ENCODE data around the gene HRCT1. TPM values are rescaled to one million over a fixed set of nuclear protein-coding genes. Genes with fewer than 3 reads are reported as not detected.

HRCT1 gene
- total and polyA plus RNA-seq, 2 donors (not counting 3 experiments of a cell fraction or from before 2014, with no cell fraction given): 1.2 to 7.0 TPM

DNA sequence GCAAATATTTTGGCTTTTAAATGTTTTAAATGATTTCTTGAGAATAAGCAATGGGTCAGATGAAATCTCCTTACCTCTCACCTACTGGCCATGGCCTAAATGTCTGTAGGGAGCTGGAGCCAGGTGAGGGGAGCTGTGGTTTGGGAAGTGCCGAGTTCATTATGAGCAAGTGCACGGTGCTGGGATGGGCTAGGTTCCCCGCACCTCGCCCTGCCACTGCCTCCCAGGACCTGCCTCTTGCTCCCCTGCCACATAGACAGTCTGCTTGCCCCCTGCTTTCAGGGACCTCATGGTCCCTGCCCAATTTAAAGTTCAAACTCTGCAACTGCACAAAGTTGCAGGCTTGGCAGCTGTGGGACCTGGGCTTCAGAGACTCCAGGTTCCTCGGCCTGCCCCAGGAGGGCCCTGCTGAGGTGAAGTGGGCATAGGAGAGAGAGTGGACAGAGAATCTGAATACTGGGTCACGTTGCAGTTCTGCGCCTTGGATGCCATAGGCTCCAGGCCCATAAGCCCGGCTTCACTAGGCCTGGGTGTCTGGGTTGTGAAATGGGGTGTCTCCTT is 41.2 kb upstream of the HRCT1 start:
- Histone ChIP-seq H3K79me2 (ENCODE audit: control insufficient read depth, insufficient read depth, low read length) (no peaks in the 10 kb centered on the region), H4K20me1 (replicated peaks; ENCODE audit: control insufficient read depth, extremely low read depth, insufficient read depth, low read length) (no peaks in the 10 kb centered on the region), H3K4me3 (replicated peaks in 1 of 3; ENCODE audit: insufficient read depth in 1 of 3, low read depth in 1 of 3, low read length in 3 of 3) (no peak overlapping the region), H2AFZ (ENCODE audit: low read depth, low read length) (no peak overlapping the region), H3K27ac (ENCODE audit: insufficient read depth, low read depth, low read length) (no peak overlapping the region), H3K9me1 (replicated peaks; ENCODE audit: control insufficient read depth, extremely low read depth, insufficient read depth, low read length) (no peaks in the 10 kb centered on the region), H3K4me1 (ENCODE audit: control insufficient read depth, extremely low read depth, insufficient read depth, low read length) (no peaks in the 10 kb centered on the region), H3K36me3 (ENCODE audit: control insufficient read depth in 2 of 2, extremely low read depth in 1 of 2, insufficient read depth in 2 of 2, low read length in 2 of 2) (no peaks in the 10 kb centered on the region), H3K9me3 (replicated peaks; ENCODE audit: control insufficient read depth, insufficient read depth, low read length) (no peaks in the 10 kb centered on the region), H3K9ac (replicated peaks; ENCODE audit: extremely low read depth, insufficient read depth, low read length) (no peak overlapping the region), H3K4me2 (ENCODE audit: insufficient read depth, low read length) (no peak overlapping the region), H3K27me3 (ENCODE audit: control insufficient read depth in 2 of 2, insufficient read depth in 2 of 2, low read length in 2 of 2) (peaks cover 8 to 24% of the 10 kb centered on the region in 2 experiments)
- intact Hi-C loops (cut with micrococcal nuclease): loop anchor here (2.0 kb wide), 1 partner anchor 16 kb away; no protein-coding TSS in a partner anchor
- dilution Hi-C loops (cut with MboI; ENCODE audit: extremely low pct_ligation_motif_present, low sequenced_read_pairs): no loop called here
- ChIA-PET POLR2A (no interaction called here), CTCF (interaction anchor here (0.9 to 2.6 kb wide), 3 partner anchors 14 to 39 kb away, joined by 3 to 7 read pairs (median 3); no protein-coding TSS in a partner anchor)
- no peak for FAIRE-seq
- no peak for DNase-seq (ENCODE audit: low read depth, low spot score)
- TF ChIP-seq FOS (IDR thresholded peaks at IDR 0.05; ENCODE audit: borderline replicate concordance, insufficient read depth, low read length) (no peak), EZH2 (IDR thresholded peaks at IDR 0.05; ENCODE audit: borderline replicate concordance, low read depth, low read length, severe bottlenecking) (no peak), POLR2AphosphoS5 (IDR thresholded peaks at IDR 0.05; ENCODE audit: insufficient read depth, low read depth, low read length) (no peak), JUN (IDR thresholded peaks at IDR 0.05; ENCODE audit: borderline replicate concordance, insufficient read depth, insufficient read length, low read depth) (no peak), GATA2 (IDR thresholded peaks at IDR 0.05; ENCODE audit: insufficient read depth, insufficient read length, low read depth, low read length) (no peak), MYC (IDR thresholded peaks at IDR 0.05; ENCODE audit: low read depth, low read length) (no peak), POLR2A (IDR thresholded peaks at IDR 0.05; ENCODE audit: low read depth, low read length) (no peak)
- TF ChIP-seq, protein P1, sequence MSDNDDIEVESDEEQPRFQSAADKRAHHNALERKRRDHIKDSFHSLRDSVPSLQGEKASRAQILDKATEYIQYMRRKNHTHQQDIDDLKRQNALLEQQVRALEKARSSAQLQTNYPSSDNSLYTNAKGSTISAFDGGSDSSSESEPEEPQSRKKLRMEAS (IDR thresholded peaks at IDR 0.05; ENCODE audit: insufficient read depth, insufficient read length): no peak
- TF ChIP-seq, protein P2, sequence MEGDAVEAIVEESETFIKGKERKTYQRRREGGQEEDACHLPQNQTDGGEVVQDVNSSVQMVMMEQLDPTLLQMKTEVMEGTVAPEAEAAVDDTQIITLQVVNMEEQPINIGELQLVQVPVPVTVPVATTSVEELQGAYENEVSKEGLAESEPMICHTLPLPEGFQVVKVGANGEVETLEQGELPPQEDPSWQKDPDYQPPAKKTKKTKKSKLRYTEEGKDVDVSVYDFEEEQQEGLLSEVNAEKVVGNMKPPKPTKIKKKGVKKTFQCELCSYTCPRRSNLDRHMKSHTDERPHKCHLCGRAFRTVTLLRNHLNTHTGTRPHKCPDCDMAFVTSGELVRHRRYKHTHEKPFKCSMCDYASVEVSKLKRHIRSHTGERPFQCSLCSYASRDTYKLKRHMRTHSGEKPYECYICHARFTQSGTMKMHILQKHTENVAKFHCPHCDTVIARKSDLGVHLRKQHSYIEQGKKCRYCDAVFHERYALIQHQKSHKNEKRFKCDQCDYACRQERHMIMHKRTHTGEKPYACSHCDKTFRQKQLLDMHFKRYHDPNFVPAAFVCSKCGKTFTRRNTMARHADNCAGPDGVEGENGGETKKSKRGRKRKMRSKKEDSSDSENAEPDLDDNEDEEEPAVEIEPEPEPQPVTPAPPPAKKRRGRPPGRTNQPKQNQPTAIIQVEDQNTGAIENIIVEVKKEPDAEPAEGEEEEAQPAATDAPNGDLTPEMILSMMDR (IDR thresholded peaks at IDR 0.05; ENCODE audit: extremely low read depth in 1 of 2, insufficient read depth in 1 of 2, low read depth in 1 of 2, low read length in 2 of 2): no peak
- no TSS peak for BruUV-seq (replicated peaks)
